Testis (tissue), 3 donors: ENCODE data around the gene CATSPERD. TPM values are rescaled to one million over a fixed set of nuclear protein-coding genes. Genes with fewer than 3 reads are reported as not detected.

Experiments
- DNase-seq: peaks from one replicate; pipeline ENCODE4 v3.0.0-alpha.2; 2019
- H3K27ac ChIP-seq, 2 donors: fragments of 200-600 bp; sonication (generic); one replicate each; pipeline ENCODE4 v1.5.1; 2019
- H3K27me3 ChIP-seq: fragments of 200-600 bp; sonication (generic); one replicate; pipeline ENCODE4 v1.5.1; 2019
- H3K36me3 ChIP-seq: fragments of 200-600 bp; sonication (generic); one replicate; pipeline ENCODE4 v1.5.1; 2017; ENCODE audit warnings: low read depth; ENCODE audit errors: missing control alignments
- H3K4me1 ChIP-seq: fragments of 200-600 bp; sonication (generic); one replicate; pipeline ENCODE4 v1.5.1; 2019
- H3K4me3 ChIP-seq, 2 donors: fragments of 200-600 bp; sonication (generic); one replicate each; pipeline ENCODE4 v1.5.1; 2017 to 2019
- H3K9me3 ChIP-seq: fragments of 200-600 bp; sonication (generic); one replicate; pipeline ENCODE4 v1.5.1; 2017
- POLR2A ChIP-seq: fragments of 450-650 bp; IDR thresholded peaks from one replicate; pipeline ENCODE4 v1.6.1; 2017; ENCODE audit warnings: antibody characterized with exemption, mild to moderate bottlenecking, moderate library complexity
- WGBS, 2 donors: methylation state at CpG; one replicate each; pipeline ENCODE4 v1.1.5; 2018; 5-methylcytosine and 5-hydroxymethylcytosine counted together
- intact Hi-C: fragments of 100-400 bp; cut with DNase I; formaldehyde crosslinking; loops from one replicate; pipeline ENCODE4 v1.15.1; 2023; ENCODE audit warnings: low total_unique reads
- polyA plus RNA-seq: library from polyadenylated mRNA; stranded (reverse); fragments of 350-450 nt; fragmentation: Illumina TruSeq; extraction: RNeasy Lipid Tissue Mini Kit (QIAGEN cat#74804); gene quantifications from one replicate; pipeline ENCODE4 v1.2.3, GENCODE V29; 2014; ENCODE audit warnings: low read depth, low replicate concordance; ENCODE audit not compliant: insufficient read depth
- total RNA-seq, 2 donors: library from RNA; depleted of rRNA; stranded (reverse); fragments of >200 nt; gene quantifications; one replicate each; pipeline ENCODE4 v1.2.3, GENCODE V29; 2016
- TF ChIP-seq, protein P1 (sequence below), 3 experiments: fragments of 450-650 bp in 2 of 3; fragments of 200-600 bp in 1 of 3; sonication (generic) in 1 of 3; IDR thresholded peaks; one replicate each; pipeline ENCODE4 v1.5.1; 2016 to 2019; ENCODE audit warnings: antibody characterized with exemption in 3 of 3, mild to moderate bottlenecking in 2 of 3, moderate library complexity in 1 of 3

The CATSPERD gene
- total and polyA plus RNA-seq, 3 donors from 2014 or later = 6.1 to 31.3 (median 9.3) TPM

DNA sequence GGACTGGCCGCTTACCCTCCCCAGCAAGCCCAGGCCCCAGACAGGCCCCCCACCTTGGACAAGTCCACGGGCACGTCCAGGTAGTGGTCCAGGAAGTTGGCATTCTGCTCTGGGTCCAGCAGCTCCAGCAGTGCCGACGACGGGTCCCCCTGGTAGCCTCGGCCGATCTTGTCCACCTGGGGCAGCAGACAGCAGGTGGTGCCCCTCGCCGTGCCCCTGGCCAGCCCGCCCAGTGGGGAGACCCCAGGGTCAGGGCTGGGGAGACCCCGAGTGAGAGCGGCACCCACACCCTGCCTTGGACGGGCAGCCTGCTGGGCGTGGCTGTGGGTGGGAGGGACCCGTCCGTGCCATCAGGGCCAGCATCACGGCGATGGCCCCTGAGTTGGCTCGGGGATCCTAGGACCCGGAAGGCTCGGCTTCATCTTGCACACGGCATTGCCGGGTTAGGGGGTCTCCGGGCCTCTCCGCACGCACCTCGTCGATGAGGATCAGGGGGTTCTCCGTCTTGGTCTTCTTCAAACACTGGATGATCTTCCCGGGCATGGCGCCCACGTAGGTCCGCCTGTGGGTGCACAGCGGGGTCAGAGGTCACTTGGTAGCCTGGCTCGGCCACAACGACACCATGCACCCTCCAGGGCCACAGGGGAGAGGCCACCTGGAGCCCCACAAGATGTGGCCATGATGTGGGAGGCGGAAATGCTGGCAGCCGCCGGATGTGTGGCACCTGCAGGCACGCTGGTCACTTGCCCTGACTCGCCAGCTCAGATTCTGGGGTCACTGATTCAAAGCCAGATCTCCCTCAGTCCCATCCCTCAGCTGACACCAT lies 24.0 kb upstream of the CATSPERD start:
- WGBS, 2 donors = 84 to 96% methylated on average over 16 to 31 of the region's 42 CpGs
- Histone ChIP-seq H3K9me3 (no peaks in the 10 kb centered on the region), H3K4me3 (no peak overlapping the region), H3K27ac (no peak overlapping the region), H3K27me3 (no peaks in the 10 kb centered on the region), H3K4me1 (peaks cover 8% of the 10 kb centered on the region), H3K36me3 (no peaks in the 10 kb centered on the region)
- no peak for TF ChIP-seq POLR2A
- TF ChIP-seq, protein P1, sequence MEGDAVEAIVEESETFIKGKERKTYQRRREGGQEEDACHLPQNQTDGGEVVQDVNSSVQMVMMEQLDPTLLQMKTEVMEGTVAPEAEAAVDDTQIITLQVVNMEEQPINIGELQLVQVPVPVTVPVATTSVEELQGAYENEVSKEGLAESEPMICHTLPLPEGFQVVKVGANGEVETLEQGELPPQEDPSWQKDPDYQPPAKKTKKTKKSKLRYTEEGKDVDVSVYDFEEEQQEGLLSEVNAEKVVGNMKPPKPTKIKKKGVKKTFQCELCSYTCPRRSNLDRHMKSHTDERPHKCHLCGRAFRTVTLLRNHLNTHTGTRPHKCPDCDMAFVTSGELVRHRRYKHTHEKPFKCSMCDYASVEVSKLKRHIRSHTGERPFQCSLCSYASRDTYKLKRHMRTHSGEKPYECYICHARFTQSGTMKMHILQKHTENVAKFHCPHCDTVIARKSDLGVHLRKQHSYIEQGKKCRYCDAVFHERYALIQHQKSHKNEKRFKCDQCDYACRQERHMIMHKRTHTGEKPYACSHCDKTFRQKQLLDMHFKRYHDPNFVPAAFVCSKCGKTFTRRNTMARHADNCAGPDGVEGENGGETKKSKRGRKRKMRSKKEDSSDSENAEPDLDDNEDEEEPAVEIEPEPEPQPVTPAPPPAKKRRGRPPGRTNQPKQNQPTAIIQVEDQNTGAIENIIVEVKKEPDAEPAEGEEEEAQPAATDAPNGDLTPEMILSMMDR (IDR thresholded peaks at IDR 0.05) = no peak
- intact Hi-C loops = no loop called here
- no peak for DNase-seq

DNA sequence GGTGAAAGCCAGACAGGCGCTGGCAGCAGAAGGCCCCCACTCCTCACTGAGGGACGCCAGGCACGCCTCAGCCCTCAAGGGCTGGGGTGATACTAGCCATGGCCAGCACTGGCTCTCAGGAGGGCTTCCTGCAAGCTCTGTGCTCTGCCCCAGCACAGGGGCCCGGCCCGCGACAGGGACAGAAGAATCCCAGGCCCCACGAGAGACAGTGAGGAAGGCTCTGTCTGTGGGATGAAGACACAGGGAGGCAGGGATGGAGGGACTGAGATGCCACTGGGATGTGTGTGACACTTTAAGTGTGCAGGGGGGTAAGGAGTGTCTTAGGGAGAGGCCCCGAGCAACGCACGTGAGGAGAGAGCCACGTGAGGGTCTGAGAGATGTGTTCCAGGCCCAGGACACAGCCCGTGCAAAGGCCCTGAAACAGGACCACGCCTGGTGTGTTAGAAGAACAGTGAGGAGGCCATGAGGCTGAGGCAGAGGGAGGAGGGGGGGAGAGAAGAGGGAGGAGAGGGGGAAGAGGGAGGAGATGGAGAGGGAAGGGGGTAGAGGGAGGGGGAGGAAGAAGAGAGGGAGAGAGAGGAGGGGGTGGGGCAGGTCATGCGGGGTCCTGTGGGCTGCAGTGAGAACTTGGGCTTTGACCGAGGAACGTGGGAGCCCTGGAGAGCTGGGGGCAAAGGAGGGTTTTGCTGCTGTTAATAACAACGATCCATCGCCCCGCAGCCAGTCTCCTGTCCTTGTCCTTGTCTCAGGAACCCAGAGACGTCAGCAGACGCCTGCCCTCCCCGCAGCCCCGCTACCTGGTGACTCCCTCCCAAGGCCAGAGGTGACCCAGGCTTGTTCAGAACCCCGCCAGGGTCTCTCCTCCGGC lies 23.2 kb upstream of the CATSPERD start:
- Histone ChIP-seq H3K27me3 (no peaks in the 10 kb centered on the region), H3K9me3 (no peaks in the 10 kb centered on the region), H3K4me1 (peaks cover under 1% of the 10 kb centered on the region), H3K36me3 (no peaks in the 10 kb centered on the region), H3K27ac (no peak overlapping the region), H3K4me3 (no peak overlapping the region)
- intact Hi-C loops = no loop called here
- WGBS, 2 donors = 74 to 79% methylated on average over 16 to 25 of the region's 25 CpGs
- no peak for DNase-seq
- TF ChIP-seq POLR2A = no peak
- TF ChIP-seq, protein P1 (IDR thresholded peaks at IDR 0.05) = no peak

DNA sequence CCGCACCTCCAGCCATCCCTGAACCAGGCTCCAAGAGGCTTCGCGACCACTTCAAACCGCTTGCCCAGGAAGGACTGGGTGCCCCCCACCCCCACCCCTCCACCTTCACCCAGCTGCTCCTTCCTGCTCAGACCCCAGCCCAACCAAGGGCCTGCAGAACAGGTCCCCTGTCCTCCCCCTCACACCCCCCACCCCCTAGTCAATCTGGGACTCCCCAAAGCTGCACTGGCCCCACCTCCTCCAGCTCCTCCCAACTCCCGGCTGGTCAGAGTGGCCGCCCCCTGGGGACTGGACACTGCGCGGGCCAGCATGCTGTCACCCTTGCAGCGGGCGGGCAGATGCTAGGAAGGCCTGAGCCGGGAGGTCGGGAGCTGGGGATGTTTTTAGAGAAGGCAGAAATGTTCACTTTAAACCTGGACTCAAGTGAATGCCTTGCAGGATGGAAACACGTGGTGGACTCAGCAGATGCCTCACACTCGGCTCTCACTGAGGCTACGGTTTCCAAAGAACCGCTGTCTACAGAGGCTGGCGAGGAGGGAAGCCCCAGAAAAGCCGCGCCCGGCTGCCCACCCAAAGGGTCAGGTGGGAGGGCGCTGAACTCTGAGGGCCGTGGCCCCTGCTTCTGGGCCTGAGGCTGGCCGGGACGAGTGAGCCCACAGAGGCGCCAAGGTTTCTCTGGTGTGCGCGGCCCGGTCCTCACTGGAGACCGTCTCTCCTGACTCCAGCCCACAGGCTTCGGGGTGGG lies 22.4 kb upstream of the CATSPERD start:
- H3K9me3 ChIP-seq = no peaks in the 10 kb centered on the region
- H3K36me3 ChIP-seq = no peaks in the 10 kb centered on the region
- WGBS, 2 donors = 80 to 84% methylated on average over 1 to 30 of the region's 30 CpGs
- H3K27me3 ChIP-seq = no peaks in the 10 kb centered on the region
- no peak overlapping the region for H3K27ac ChIP-seq
- H3K4me3 ChIP-seq = no peak overlapping the region
- DNase-seq = no peak
- TF ChIP-seq, protein P1 (IDR thresholded peaks at IDR 0.05) = no peak
- no peak for TF ChIP-seq POLR2A
- no peaks in the 10 kb centered on the region for H3K4me1 ChIP-seq
- intact Hi-C loops = no loop called here

DNA sequence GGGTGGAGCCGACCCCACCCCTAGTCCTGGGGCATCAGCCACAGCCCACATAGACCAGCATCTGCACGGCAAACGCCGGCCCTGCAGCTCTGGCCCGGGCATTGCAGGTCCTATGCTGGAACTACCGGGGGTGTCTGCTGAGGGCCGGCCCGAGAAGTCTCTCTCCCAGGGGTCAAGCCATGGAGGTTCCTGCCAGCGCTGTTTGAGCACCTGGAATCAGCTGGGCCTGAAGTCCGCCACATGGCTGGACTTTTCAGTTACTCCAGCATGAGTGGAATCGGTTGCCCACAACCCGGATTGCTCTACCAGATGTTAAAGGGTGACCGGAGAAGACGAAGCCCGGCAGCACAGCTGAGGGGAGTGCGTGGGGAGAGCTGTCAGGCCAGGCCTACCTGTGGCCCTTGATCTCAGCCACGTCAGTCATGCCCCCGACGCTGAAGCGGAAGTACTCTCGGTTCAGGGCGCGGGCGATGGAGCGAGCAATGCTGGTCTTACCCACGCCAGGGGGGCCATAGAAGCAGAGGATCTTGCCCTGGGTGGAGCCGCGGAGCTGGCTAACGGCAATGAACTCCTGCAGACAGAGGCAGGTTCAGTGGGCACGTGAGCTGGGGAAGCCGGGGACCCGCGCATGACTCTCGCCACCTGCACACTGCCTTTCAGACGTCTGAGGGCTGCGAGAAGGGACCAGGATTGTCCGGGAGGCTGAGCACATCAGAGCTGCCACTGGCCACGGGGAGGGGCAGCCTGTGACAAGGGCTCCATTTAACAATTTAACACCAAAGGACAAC lies 21.6 kb upstream of the CATSPERD start:
- no peak for DNase-seq
- H3K4me1 ChIP-seq = no peaks in the 10 kb centered on the region
- TF ChIP-seq POLR2A = no peak
- TF ChIP-seq, protein P1 (IDR thresholded peaks at IDR 0.05) = no peak
- intact Hi-C loops = no loop called here
- H3K36me3 ChIP-seq = no peaks in the 10 kb centered on the region
- no peak overlapping the region for H3K4me3 ChIP-seq
- H3K9me3 ChIP-seq = no peaks in the 10 kb centered on the region
- WGBS, 2 donors = 88 to 94% methylated on average over 15 to 38 of the region's 38 CpGs
- no peaks in the 10 kb centered on the region for H3K27me3 ChIP-seq
- H3K27ac ChIP-seq = no peak overlapping the region
